NCI-H1105 treated with DMSO at 0.1 percent for 48 hours (cell line): Measurements from ENCODE around the gene DIS3L.
"Not testable (repeated sequence)": the region's sequence is repeated elsewhere in the genome, so short reads cannot be mapped to it uniquely, and the experiment has no call there.

ENCODE experiments used
- DNase-seq: peaks from one replicate; lab custom pipeline; 2025; lab: John Stamatoyannopoulos, UW

DIS3L gene

GRCh38 chr15:66278056-66278455 is 15.3 kb upstream of the DIS3L start:
- DNase-seq, result no peak

- no peak for DNase-seq
These were observed 14.7 kb upstream of the DIS3L start for GRCh38 chr15:66278671-66279070.

DNA sequence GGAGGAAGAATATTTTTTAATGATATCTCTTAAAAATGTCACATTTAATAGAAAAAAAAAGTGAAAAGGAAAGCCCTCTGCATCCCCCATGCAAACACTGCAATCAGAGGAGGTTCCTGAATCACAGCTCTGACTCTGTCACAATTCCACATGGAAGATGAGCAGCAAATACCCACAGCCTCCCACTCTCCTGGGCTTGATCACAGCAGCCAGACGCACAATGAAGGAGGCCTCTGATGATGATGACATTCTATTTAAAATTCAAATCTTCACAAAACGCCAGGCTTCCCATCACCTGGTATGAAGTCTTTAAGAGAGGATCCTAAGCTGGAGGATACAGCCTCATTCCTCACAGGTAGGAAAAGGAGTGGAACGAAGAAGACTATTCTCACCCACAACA is 9.1 kb upstream of the DIS3L start:
- no peak for DNase-seq

GRCh38 chr15:66285533-66286280 is 7.7 kb upstream of the DIS3L start:
- DNase-seq, result no peak

DNA sequence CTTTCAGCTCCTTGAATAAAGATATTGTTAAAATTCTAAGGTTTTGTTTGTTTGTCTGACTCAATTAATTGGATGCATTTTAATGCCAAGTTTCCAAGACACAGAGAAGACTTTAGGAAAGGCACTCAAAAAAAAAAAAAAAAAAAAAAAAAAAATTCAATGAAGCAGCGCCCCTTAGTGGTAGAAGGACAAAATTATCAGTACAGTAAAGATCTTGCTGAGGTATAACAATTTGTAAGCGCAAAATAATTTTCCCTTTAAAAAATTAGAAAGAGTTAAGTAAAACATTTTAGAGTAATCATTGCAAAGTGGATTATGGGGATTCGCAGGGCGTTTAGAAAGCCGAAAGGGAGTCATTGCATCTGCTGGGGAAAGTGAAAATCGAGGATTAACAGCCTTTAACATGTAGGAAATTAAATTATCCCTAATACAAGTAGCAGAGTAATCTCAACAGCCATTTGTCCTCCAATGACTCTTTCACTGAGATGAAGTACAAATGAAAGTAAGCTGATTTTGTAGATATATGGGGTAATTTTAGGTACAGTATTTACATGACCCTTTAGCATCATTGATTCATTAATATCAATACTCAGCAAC is 5.8 kb upstream of the DIS3L start:
- peak; percentile 82 for DNase-seq

GRCh38 chr15:66288093-66288492 is 5.3 kb upstream of the DIS3L start:
- no peak for DNase-seq

- no peak for DNase-seq
These were observed 4.7 kb upstream of the DIS3L start for GRCh38 chr15:66288551-66289185.

DNA sequence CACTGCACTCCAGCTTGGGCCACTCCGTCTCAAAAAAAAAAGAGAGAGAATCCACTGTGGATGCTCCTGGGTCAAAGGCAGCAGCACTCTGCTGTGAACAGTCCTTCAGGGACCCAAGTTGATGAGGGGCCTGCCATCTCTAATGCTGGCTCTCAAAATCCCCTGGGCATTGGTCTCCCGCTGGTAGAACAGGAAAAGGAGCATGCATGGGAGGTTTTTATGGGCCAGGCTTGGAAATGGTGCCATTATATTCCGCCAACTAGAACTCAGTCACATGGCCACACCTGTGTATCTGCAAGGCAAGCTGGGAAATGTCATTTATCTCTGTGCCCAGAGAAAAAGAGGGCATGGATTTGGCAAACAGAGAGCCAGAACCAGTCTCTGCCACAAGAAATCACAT is 3.4 kb upstream of the DIS3L start:
- no peak for DNase-seq

DNA sequence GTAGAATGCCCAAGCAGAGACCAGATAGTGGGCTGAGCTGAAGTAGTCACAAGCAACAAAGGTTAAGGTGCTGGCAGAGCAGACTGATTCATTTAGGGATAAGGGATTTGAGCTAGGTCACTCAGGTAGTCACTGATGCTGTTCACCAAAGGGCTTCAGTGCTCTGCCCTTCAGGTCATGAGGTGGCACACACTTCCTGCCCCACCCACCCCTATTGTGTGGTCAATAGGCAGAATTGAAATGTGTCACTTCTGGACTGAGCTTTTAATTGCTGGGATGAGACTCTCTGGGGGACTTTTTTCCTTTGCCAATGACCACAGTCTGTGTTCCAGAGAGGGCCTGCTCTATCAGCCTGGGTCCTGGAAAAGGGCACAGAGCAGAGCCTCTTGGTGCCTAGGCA is 2.9 kb upstream of the DIS3L start:
- DNase-seq, result no peak

DNA sequence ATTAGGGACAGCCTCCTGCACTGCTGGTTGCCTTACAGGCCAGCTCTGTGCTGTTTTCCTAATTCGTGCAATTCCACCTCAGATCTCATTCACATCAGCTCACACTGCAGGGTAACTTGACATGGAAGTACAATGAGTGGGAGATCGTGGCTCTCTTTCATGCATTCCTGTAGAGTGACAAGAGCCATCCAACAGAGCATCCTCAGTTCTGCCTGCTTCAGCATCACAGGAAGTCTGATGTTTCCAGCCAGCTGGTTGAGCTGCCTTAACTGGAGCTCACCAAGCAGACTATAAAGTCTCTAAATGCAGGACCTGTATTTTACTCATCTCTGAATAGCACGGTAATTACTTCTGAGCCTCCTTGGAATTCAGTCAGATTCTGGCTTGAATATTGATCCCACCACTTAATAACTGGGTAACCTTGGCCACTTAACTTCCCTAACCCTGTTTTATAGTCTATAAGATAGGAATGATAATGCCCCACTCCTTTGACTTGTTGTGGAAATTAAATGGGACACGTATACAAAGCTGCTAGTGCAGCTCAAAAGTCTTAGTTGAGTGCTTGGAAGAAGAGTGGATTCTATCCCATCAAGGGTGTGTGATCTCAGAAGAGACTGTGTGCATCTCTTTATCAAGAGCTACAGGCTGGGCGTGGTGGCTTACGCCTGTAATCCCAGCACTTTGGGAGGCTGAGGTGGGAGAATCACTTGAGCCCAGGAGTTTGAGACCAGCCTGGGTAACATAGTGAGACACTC is 1.4 kb upstream of the DIS3L start:
- no peak for DNase-seq

- peak; percentile 76 for DNase-seq
These were observed 573 bp upstream of the DIS3L start for GRCh38 chr15:66292571-66293418.

GRCh38 chr15:66294157-66294931 is 976 bp downstream of the DIS3L start:
- DNase-seq, result peak; percentile 82

DNA sequence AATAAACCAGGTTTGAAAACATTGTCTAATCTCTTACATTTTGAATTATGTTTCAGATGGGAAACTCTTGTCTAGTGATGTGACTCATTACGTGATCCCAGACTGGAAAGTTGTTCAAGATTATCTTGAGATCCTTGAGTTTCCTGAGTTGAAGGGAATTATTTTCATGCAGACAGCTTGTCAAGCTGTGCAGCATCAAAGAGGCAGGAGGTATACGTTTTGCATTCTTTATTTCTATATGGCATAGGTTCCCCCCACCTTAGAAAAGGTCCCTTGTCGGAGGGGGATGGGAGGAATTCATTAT is 1.5 kb downstream of the DIS3L start:
- no peak for DNase-seq

- no peak for DNase-seq
These were observed 2.8 kb downstream of the DIS3L start for GRCh38 chr15:66296186-66296585.

GRCh38 chr15:66298803-66299251 is 5.5 kb downstream of the DIS3L start:
- DNase-seq, result peak; percentile 57

DNA sequence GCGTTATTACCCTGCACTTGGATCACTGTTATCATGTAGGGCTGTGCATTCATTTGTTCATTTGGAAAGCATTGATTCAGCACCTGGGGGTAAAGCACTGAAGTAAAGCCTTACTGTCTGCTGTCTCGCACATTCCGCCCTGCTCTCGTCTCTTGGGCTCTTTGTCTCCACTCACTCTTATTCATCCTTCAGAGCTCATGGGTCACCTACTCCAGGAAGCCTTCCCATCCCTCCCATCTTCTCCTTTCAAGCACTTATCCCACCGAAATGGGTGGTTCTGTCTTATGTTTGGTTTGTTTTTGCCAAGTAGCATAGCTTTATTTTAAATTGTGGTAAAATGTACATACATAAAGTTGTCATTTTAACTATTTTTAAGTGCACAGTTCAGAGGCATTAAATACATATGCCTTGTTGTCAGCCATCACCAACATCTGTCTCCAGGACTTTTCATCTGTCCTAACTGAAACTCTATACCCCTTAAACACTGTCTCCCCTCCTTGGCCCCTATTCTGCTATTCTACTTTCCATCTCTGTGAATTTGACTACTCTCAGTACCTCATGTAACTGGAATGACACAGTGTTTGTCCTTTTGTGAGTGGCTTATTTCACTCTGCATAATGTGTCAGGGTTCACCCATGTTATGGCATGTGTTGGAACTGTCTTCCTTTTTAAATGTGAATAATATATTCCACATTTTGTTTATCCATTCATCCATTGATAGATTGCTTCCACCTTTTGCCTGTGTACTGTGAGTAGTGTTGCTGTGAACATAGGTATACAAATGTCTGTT is 9.3 kb downstream of the DIS3L start:
- no peak for DNase-seq

DNA sequence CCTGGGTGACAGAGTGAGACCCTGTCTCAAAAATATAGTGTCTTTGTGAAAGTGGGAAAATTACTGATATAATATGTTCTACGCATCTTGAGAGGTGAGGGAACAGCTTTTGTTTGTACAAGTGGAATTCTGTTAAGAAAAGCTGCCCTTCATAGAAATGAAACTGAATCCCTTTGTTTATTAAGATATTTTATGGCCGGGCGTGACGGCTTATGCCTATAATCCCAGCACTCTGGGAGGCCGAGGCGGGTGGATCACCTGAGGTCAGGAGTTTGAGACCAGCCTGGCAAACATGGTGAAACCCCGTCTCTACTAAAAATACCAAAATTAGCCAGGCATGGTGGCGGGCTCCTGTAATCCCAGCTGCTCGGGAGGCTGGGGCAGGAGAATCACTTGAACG is 11.1 kb downstream of the DIS3L start:
- not testable (repeated sequence) for DNase-seq

- DNase-seq, result peak; percentile 82
These were observed 13.0 kb downstream of the DIS3L start for GRCh38 chr15:66306381-66306780.

- DNase-seq, result no peak
These were observed 15.2 kb downstream of the DIS3L start for GRCh38 chr15:66308531-66308930.

- DNase-seq, result no peak
These were observed 16.5 kb downstream of the DIS3L start for GRCh38 chr15:66309828-66310227.
